Activated naive CD8-positive, alpha-beta T cell (primary cell): ENCODE results near the gene TRIM67.

Source experiments
- H3K27ac Mint-ChIP-seq: one replicate; pipeline ENCODE4 v1.8.0; 2021; ENCODE audit warnings: mixed read lengths
- H3K27me3 Mint-ChIP-seq: one replicate; pipeline ENCODE4 v1.8.0; 2021; ENCODE audit warnings: mixed read lengths
- H3K36me3 Mint-ChIP-seq: one replicate; pipeline ENCODE4 v1.8.0; 2021; ENCODE audit warnings: mixed read lengths
- H3K4me1 Mint-ChIP-seq: one replicate; pipeline ENCODE4 v1.8.0; 2021; ENCODE audit warnings: low read depth, mixed read lengths
- H3K4me3 Mint-ChIP-seq: one replicate; pipeline ENCODE4 v1.8.0; 2021; ENCODE audit warnings: mild to moderate bottlenecking, mixed read lengths
- H3K9me3 Mint-ChIP-seq: one replicate; pipeline ENCODE4 v1.8.0; 2021; ENCODE audit warnings: low read depth, mixed read lengths

The TRIM67 gene

GRCh38 chr1:231162970-231163829, 1.3 kb downstream of the TRIM67 start:
- Mint-ChIP-seq H3K36me3 (no peaks in the 10 kb centered on the region), H3K9me3 (no peaks in the 10 kb centered on the region), H3K4me1 (peaks cover 7% of the 10 kb centered on the region), H3K27me3 (peaks cover 35% of the 10 kb centered on the region), H3K4me3 (peak overlapping the region; percentile 13), H3K27ac (no peak overlapping the region)

GRCh38 chr1:231163830-231164427, 2.1 kb downstream of the TRIM67 start:
- H3K27me3 Mint-ChIP-seq: peaks cover 36% of the 10 kb centered on the region
- H3K27ac Mint-ChIP-seq: no peak overlapping the region
- peaks cover 7% of the 10 kb centered on the region for H3K4me1 Mint-ChIP-seq
- peak overlapping the region; percentile 32 for H3K4me3 Mint-ChIP-seq
- H3K36me3 Mint-ChIP-seq: no peaks in the 10 kb centered on the region
- no peaks in the 10 kb centered on the region for H3K9me3 Mint-ChIP-seq

GRCh38 chr1:231165371-231165770, 3.5 kb downstream of the TRIM67 start:
- no peak overlapping the region for H3K27ac Mint-ChIP-seq
- no peaks in the 10 kb centered on the region for H3K36me3 Mint-ChIP-seq
- H3K27me3 Mint-ChIP-seq: peaks cover 29% of the 10 kb centered on the region
- H3K4me3 Mint-ChIP-seq: no peak overlapping the region
- no peaks in the 10 kb centered on the region for H3K9me3 Mint-ChIP-seq
- H3K4me1 Mint-ChIP-seq: peaks cover 7% of the 10 kb centered on the region

- Mint-ChIP-seq H3K9me3 (no peaks in the 10 kb centered on the region), H3K27me3 (peaks cover 29% of the 10 kb centered on the region)
Measured at GRCh38 chr1:231166398-231166797, 4.5 kb downstream of the TRIM67 start.

GRCh38 chr1:231170875-231171274, 9.0 kb downstream of the TRIM67 start:
- H3K27me3 Mint-ChIP-seq: peaks cover 30% of the 10 kb centered on the region
- H3K4me3 Mint-ChIP-seq: no peak overlapping the region
- H3K36me3 Mint-ChIP-seq: no peaks in the 10 kb centered on the region
- no peaks in the 10 kb centered on the region for H3K9me3 Mint-ChIP-seq
- no peak overlapping the region for H3K27ac Mint-ChIP-seq
- H3K4me1 Mint-ChIP-seq: no peaks in the 10 kb centered on the region

More at GRCh38 chr1:231166398-231166797, 4.5 kb downstream of the TRIM67 start:
- no peaks in the 10 kb centered on the region for H3K36me3 Mint-ChIP-seq
- H3K27ac Mint-ChIP-seq: no peak overlapping the region
- peaks cover 5% of the 10 kb centered on the region for H3K4me1 Mint-ChIP-seq
- no peak overlapping the region for H3K4me3 Mint-ChIP-seq

- no peaks in the 10 kb centered on the region for H3K9me3 Mint-ChIP-seq
- no peak overlapping the region for H3K27ac Mint-ChIP-seq
- H3K27me3 Mint-ChIP-seq: peaks cover 31% of the 10 kb centered on the region
- no peaks in the 10 kb centered on the region for H3K4me1 Mint-ChIP-seq
- no peak overlapping the region for H3K4me3 Mint-ChIP-seq
- H3K36me3 Mint-ChIP-seq: no peaks in the 10 kb centered on the region
Measured at GRCh38 chr1:231171623-231172197, 9.9 kb downstream of the TRIM67 start.

GRCh38 chr1:231172411-231172810, 10.6 kb downstream of the TRIM67 start:
- H3K4me3 Mint-ChIP-seq: no peak overlapping the region
- H3K27ac Mint-ChIP-seq: no peak overlapping the region
- peaks cover 34% of the 10 kb centered on the region for H3K27me3 Mint-ChIP-seq
- no peaks in the 10 kb centered on the region for H3K9me3 Mint-ChIP-seq
- H3K36me3 Mint-ChIP-seq: no peaks in the 10 kb centered on the region
- no peaks in the 10 kb centered on the region for H3K4me1 Mint-ChIP-seq

- Mint-ChIP-seq H3K27me3 (peaks cover 37% of the 10 kb centered on the region), H3K27ac (no peak overlapping the region), H3K4me3 (no peak overlapping the region), H3K9me3 (no peaks in the 10 kb centered on the region), H3K36me3 (no peaks in the 10 kb centered on the region), H3K4me1 (no peaks in the 10 kb centered on the region)
Measured at GRCh38 chr1:231176421-231176820, 14.6 kb downstream of the TRIM67 start.

- peaks cover 39% of the 10 kb centered on the region for H3K27me3 Mint-ChIP-seq
- no peaks in the 10 kb centered on the region for H3K4me1 Mint-ChIP-seq
Measured at GRCh38 chr1:231177226-231177625, 15.4 kb downstream of the TRIM67 start.

GRCh38 chr1:231177936-231178335, 16.1 kb downstream of the TRIM67 start:
- H3K4me1 Mint-ChIP-seq: no peaks in the 10 kb centered on the region
- H3K9me3 Mint-ChIP-seq: no peaks in the 10 kb centered on the region
- H3K4me3 Mint-ChIP-seq: no peak overlapping the region
- H3K36me3 Mint-ChIP-seq: no peaks in the 10 kb centered on the region
- H3K27me3 Mint-ChIP-seq: peaks cover 39% of the 10 kb centered on the region
- no peak overlapping the region for H3K27ac Mint-ChIP-seq

More at GRCh38 chr1:231177226-231177625, 15.4 kb downstream of the TRIM67 start:
- Mint-ChIP-seq H3K27ac (no peak overlapping the region), H3K4me3 (no peak overlapping the region), H3K36me3 (no peaks in the 10 kb centered on the region), H3K9me3 (no peaks in the 10 kb centered on the region)

GRCh38 chr1:231178970-231179369, 17.1 kb downstream of the TRIM67 start:
- no peaks in the 10 kb centered on the region for H3K36me3 Mint-ChIP-seq
- H3K4me1 Mint-ChIP-seq: no peaks in the 10 kb centered on the region
- no peak overlapping the region for H3K27ac Mint-ChIP-seq
- H3K9me3 Mint-ChIP-seq: no peaks in the 10 kb centered on the region
- no peak overlapping the region for H3K4me3 Mint-ChIP-seq
- peaks cover 39% of the 10 kb centered on the region for H3K27me3 Mint-ChIP-seq

GRCh38 chr1:231180034-231180433, 18.2 kb downstream of the TRIM67 start:
- no peak overlapping the region for H3K27ac Mint-ChIP-seq
- peaks cover 34% of the 10 kb centered on the region for H3K27me3 Mint-ChIP-seq
- no peaks in the 10 kb centered on the region for H3K4me1 Mint-ChIP-seq
- H3K36me3 Mint-ChIP-seq: no peaks in the 10 kb centered on the region
- no peaks in the 10 kb centered on the region for H3K9me3 Mint-ChIP-seq
- H3K4me3 Mint-ChIP-seq: no peak overlapping the region

- Mint-ChIP-seq H3K9me3 (no peaks in the 10 kb centered on the region), H3K27ac (no peak overlapping the region), H3K4me1 (no peaks in the 10 kb centered on the region), H3K36me3 (no peaks in the 10 kb centered on the region), H3K4me3 (no peak overlapping the region), H3K27me3 (peaks cover 23% of the 10 kb centered on the region)
Measured at GRCh38 chr1:231181271-231181670, 19.4 kb downstream of the TRIM67 start.

GRCh38 chr1:231182317-231182716, 20.5 kb downstream of the TRIM67 start:
- no peaks in the 10 kb centered on the region for H3K36me3 Mint-ChIP-seq
- H3K9me3 Mint-ChIP-seq: no peaks in the 10 kb centered on the region
- no peak overlapping the region for H3K4me3 Mint-ChIP-seq
- peaks cover 21% of the 10 kb centered on the region for H3K27me3 Mint-ChIP-seq
- H3K4me1 Mint-ChIP-seq: no peaks in the 10 kb centered on the region
- no peak overlapping the region for H3K27ac Mint-ChIP-seq
